ENCODE results near the gene FURIN. TPM values are rescaled to one million over a fixed set of nuclear protein-coding genes. Genes with fewer than 3 reads are reported as not detected.
"Not testable (repeated sequence)": the region's sequence is repeated elsewhere in the genome, so short reads cannot be mapped to it uniquely, and the experiment has no call there.

FURIN gene
- 39.8 and 81.7 TPM in 2 replicates for total RNA-seq

DNA sequence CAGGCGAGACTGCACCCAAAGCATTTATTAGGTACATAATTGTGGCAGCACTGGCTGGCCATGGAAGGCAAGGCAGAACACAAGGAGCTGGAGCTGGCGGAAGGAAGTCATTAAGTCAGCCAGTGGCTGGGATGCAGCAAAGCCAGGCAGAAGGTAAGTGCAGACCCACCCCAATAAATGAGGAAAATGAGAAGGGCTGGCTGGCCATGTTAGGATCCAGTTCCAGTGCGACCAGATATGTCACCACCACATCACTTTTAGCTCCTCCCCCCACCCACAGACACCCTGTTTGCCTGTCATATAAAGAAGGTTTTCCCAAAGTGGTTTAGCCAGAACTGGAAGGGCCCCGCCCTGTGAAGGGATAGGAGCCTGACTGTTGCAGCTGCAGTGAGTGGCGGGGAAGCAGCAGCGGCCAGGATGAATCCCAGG is at the start of gene FURIN:
Gene FURIN, plus strand, starts transcription at position 328 of the 429 bp plus-strand sequence. CDS start 7,153 bp downstream, outside the sequence.
- DNase-seq (ENCODE audit: low read depth in 2 of 2) = no peak

DNA sequence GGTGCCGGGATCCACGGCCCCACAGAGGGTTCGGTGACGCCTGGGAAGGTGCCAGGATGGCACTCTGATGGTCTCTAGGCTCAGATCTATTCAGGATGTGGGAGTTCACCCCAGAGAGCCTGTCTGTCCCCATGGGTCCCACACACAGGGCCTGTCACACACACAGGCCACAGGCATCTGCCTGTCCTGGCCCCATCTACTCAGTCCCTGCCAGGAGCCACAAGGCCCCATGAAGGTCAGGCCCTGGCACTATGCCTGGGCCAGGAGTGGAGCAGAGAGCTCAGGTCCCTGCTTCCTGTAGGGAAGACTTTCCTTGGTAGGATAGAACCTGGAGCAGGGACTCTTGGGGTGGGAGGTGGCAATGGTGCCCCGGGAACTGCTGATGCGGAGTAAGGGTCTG is 49.0 kb upstream of the FURIN start:
- no peak for DNase-seq (ENCODE audit: low read depth in 2 of 2)

DNA sequence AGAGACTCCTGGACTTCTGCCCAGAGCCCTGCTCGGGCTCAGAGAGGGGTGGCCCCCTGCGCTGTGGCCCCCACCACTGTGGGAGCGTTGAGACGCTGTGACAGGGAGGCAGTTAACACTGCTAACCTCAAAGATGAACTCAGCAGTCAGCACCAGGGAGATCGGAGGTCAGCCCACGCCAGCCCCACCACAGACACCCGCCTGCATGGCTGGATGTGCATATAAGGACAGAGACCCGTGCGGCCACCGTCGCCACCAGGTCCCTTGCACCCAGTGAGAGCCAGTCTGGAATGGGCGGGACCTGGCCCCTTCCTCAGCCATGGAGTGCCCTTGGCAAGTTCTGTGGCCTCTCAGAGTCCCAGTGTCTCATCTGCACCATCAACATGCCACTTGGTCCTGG is 48.5 kb upstream of the FURIN start:
- no peak for DNase-seq (ENCODE audit: low read depth in 2 of 2)

DNA sequence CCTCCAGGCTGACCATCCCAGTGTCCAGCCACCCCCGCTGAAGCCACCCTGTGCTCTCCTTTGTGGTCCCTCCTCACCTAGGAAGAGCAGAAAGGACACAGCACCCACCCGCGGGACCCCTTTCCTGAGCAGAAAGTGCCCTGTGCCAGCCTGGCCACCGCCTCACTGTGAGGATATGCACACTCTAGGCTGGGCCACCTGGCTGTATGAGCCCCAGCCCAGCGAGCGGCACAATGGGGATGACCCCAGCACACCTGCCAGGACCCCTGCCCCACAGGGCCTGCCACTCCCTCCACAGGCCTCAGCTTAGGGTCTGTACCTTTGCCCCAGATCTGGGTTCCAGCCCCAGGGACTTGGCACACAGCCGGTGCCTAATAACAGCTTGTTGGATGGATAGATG is 47.9 kb upstream of the FURIN start:
- DNase-seq (ENCODE audit: low read depth in 2 of 2) = no peak

DNA sequence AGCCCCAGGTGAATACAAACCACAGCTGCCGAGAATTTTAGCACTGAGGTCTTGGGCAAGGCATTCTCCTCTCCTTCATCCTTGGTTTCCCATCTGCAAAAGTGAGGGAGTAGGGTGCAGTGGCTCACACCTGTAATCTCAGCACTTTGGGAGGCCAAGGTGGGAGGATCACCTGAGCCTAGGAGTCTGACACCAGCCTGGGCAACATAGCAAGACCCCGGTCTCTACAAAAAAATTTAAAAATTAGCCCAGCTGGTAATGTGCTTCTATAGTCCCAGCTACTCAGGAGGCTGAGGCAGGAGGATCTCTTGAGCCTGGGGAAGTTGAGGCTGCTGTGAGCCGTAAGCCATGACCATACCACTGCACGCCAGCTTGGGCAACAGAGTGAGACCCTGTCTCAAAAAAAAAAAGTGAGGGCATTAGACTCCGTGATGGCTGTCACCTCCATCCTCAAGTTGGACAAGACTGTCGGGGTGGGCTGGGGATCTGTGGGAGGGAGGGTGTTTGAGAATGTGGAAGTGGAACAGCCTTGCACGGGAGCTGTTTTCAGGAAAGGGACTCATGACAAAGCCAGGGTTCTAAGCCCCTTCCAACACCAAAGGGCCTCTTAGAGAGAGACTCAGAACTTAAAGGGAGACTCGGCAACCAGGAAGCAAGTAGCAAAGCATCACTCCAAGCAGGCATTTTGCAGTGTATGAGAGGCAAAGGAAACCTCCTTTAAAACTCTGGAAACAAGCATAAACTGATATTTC is 46.0 kb upstream of the FURIN start:
- DNase-seq (ENCODE audit: low read depth in 2 of 2) = no peak

DNA sequence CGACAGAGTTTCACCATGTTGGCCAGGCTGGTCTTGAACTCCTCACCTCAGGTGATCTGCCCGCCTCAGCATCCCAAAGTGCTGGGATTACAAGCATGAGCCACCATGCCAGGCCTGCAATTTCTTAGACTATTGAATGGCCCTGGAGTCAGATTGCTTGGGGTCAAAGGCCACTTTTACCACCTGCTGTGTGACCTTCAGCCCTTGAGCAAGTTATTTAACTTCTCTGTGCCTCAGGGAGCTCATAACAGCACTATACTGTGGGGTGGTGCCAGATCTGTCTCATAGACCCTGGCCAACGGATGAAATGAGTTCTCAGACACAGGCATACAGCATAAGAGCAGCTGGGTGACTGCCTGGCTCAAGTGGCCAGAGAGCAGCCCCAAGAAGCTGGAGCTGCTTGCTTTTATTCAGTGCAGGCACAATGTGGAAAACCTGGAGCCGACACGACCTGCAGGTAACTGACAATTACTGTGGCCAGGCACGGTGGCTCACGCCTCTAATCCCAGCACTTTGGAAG is 44.9 kb upstream of the FURIN start:
- no peak for DNase-seq (ENCODE audit: low read depth in 2 of 2)

DNA sequence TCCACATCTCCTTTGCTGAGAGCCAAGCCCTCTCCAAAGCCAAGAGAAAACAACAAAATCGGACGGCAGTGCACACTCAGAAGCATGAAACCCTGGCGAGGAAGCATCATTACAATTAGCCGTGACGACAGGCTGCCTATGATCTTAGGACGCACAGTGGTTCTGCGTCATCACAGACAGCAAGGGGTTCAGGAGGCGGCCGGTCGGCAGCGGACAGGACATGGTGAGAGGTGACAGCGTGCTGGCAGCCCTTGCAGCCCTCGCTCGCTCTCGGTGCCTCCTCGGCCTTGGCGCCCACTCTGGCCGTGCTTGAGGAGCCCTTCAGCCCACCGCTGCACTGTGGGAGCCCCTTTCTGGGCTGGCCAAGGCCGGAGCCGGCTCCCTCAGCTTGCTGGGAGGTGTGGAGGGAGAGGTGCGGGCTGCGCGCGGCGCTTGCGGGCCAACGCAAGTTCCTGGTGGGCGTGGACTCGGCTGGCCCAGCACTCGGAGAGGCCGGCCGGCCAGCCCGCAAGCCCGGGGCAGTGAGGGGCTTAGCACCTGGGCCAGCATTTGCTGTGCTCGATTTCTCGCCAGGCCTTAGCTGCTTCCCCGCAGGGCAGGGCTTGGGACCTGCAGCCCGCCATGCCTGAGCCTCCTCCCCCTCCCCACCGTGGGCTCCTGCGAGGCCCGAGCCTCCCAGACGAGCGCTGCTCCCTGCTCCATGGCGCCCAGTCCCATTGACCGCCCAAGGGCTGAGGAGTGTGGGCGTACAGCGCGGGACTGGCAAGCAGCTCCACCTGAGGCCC is 43.1 kb upstream of the FURIN start:
- not testable (repeated sequence) for DNase-seq (ENCODE audit: low read depth in 2 of 2)

DNA sequence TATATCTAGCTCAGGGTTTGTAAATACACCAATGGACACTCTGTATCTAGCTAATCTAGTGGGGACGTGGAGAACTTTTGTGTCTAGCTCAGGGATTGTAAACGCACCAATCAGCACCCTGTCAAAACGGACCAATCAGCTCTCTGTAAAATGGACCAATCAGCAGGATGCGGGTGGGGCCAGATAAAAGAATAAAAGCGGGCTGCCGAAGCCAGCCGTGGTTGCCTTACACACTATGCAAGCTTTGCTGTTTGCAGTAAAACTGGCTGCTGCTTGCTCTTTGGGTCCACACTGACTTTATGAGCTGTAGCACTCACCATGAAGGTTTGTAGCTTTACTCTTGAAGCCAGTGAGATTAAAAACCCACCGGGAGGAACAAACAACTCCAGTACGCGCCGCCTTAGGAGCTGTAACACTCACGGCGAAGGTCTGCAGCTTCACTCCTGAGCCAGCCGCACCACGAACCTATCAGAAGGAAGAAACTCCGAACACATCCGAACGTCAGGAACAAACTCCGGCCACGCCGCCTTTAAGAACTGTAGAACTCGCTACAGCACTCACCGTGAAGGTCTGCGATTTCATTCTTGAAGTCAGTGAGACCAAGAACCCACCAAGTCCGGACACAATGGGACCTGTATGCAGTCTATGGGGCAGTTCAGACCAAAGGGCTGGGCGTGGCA is 42.0 kb upstream of the FURIN start:
- DNase-seq (ENCODE audit: low read depth in 2 of 2) = not testable (repeated sequence)

DNA sequence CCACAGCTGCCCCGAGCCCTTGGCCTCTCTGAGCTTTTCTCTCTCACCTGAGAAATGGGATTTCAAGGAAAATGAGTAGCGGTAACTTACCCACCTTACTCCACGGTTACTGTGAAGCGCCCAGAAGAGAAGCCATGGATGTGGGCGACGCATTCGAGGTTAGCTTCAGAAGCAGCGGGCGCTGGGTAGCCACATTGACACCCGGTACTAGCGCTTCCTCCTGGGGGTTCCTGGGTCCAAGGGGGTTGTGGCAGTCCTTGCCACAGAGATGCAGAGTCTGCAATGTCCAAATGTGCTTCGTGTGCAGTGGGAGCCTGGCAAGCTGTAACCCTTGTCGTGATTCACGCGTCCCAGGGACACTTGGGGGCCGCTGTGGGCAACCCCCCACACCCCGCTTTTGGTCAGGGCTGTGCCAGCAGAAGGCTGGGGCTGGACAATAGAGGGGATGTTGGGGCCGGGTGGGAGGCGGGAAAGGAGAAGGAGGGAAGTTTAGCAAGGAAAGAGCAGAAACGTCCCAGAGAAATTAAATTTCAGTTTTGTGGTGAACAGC is 41.4 kb upstream of the FURIN start:
- DNase-seq (ENCODE audit: low read depth in 2 of 2) = no peak

DNA sequence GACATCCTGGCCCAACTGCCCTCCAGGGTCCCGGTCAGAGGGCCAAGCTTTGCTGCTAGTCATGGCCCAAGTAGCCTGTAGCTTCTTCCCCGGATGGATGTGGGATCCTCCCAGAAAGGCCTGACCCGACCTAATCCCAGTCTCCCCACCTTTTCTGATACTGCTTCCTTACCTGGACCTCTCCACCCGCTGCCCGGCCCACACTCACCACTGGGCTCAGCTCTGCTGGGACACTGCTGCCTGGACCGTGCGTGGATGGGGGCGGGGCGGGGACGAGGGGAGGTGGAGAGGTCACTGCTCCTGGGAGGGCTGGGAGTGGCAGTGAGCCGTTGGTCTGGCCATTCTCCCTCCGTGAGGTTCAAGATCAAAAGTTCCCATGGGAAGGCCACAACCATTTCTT is 40.3 kb upstream of the FURIN start:
- DNase-seq (ENCODE audit: low read depth in 2 of 2) = no peak

DNA sequence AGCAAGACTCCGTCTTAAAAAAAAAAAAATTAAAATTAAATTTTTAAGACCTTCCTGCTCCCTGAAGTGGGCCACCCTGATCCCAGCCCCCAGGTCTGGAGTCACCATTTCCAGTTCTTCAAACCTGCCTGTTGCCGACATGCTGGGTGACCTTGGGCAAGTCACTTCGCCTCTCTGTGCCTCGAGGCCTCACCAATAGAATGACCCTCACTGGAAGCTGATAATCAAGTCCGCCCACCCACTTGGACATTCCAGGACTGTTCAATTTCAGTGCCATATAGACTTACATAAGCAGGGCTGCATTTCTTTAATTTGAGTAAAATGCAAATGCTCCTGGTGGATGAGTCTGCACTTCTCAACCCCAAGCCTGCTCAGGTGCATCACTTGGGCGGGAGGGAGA is 39.3 kb upstream of the FURIN start:
- no peak for DNase-seq (ENCODE audit: low read depth in 2 of 2)

DNA sequence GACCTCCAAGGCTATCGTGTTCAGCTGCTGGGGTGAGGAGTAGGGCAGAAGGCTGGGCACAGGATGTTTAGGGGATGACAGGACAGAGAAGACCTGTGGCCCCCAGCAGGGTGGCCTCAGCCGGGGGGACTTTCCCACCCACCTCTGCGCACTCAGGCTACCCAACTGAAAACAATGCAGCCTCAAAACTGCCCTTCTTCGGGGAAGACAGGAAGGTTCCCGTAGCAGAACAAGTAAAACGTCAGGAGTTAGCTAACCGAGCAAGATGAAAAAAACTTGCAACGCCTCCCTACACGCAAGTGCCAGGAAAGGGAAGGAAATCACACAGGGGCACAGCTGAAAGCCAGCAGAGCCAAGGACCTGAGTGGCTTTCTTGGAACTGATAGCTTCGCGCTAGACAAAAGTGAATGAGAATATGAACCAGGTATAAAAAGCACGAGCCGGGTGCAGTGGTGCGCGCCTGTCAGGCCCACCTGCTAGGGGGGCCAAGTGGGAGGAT is 38.4 kb upstream of the FURIN start:
- no peak for DNase-seq (ENCODE audit: low read depth in 2 of 2)

DNA sequence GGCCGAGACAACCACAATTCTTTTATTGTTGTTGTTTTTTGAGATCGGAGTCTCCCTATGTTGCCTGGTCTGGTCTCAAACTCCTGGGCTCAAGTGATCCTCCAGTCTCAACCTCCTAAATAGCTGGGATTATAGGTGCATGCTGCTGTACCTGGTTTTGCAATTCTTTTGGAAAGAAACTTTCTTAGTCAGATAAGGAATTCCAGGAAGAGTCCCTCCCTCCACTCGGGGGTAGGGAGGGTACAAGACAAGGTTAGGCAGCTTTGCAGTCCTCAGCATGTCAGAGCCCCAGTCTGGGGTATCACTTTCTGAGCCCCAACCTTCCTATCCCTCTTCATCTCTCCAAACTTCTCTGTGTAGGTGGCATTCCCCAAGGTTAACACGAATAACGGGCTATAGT is 33.8 kb upstream of the FURIN start:
- DNase-seq (ENCODE audit: low read depth in 2 of 2) = no peak

DNA sequence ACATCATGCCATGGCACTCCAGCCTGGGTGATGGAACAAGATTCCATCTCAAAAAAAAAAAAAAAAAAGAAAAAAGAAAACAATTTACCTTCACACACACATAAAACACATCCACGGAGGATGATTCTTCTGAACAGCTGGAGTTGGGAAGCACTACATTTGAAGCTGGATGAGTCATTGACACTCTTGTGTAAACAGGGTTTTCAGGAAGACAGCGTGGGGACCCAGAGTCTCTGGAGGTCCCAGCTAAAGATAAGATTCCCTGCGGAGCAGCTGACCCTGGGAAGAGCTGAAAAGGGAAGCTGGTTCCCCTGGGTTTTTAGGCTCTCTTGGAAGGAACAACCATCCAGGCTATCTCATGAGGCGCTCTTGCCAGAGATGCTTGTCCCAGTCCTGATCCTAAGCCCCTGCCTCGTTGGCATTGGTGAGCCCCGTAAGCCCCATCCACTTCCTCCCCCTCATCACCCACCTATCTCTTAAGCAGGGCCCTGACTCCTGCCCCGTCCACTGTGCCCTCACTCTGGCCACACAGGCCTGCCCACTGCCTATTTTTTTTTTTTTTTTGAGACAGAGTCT is 32.0 kb upstream of the FURIN start:
- peak; percentile 6 to 59 for DNase-seq (ENCODE audit: low read depth in 2 of 2)

DNA sequence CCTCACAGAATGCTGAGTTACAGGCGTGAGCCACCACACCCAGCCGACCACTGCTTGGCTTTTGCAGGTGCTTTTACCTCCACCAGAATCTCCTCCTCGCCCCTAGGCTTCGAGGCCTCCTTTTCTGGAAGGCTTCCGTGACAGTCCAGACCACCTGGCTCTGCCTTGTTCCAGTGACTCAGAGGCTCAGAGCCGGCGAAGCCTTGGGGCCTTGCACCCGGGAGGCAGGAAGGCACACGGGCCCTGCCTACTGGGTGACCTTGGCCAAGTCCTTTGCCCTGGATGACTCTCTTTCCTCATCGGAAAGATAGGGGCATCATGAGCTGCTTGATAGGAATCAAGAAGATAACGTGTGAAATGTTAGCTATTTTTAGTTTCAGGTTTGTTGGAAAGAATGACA is 31.3 kb upstream of the FURIN start:
- no peak for DNase-seq (ENCODE audit: low read depth in 2 of 2)

DNA sequence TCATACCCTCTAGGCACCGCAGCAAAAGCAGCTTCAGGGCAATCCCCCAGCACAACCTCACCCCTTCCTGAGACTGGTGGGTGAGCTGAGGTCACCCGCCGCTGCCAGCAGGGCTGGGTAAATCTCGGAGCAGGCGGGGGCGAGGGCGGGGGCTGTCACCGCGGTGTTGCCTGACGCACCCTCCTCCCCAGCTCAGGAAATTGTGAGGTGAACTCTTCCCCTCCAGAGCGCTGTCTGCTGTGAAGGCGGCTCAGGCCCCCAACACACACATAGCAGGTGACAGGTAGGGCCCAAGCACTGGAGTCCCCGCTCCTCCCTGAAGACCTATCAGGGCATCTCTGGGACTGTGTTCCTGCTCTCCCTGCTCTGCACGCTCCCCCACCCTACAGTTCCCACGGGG is 30.2 kb upstream of the FURIN start:
- DNase-seq (ENCODE audit: low read depth in 2 of 2) = no peak

DNA sequence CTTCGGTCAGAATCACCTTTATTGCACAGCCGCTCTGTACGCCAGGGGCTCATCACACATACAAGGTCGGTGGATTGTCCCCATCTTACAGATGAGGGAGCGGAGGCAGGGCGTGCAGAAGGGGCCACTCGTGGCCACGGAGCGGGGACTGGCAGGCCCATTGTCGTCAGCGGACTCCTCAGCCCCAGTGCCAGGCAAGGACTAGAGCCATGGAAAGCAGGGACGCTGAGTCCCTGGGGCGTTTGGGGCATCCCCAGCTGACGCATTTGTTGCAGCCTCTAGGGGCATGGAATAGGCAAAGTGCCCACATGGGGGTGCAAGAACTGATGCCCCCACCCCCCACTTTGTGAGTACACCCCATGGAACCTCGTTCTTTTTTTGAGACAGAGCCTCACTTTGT is 29.8 kb upstream of the FURIN start:
- DNase-seq (ENCODE audit: low read depth in 2 of 2) = no peak

DNA sequence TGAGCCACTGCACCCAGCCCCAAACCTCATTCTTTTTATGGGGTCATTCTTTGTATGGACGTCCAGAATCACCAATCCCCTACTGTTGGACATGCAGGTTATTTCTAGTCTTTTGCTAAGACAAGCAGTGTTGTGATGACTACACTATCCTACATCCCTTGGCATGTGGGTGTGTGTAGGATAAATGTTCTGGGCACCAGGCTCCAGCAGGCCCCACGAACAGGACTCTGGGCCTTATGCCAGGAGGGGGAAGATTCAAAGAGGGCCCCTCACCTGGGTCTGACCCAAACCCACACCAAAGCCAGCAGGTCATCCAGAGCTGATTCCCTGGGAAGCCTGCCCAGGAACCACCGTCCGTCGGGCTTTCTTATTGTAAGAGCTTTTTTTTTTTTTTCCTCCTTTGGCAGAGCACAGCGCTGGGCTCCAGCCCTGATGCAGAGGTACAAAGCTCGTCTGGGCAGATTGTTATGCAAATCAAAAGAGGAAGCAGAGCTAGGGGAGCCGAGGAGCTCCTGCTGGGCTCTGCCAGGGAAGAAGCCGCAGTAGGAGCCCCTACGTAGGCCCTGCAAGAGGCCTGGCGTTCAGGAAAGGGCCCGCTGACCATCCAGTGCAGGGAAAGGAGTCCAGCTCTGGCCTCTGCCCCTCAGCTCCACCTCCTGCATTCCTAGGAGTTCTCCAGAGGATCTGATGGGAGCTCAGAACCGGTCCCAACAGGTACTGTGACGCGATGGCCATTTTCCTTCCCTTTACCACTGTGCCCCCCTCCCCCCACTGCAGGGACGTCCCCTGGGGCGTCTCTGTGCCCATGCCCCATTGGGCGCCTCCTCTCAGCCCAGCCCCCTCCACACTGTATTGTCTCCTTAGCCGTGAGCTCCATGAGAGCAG is 29.0 kb upstream of the FURIN start:
- DNase-seq (ENCODE audit: low read depth in 2 of 2) = no peak

DNA sequence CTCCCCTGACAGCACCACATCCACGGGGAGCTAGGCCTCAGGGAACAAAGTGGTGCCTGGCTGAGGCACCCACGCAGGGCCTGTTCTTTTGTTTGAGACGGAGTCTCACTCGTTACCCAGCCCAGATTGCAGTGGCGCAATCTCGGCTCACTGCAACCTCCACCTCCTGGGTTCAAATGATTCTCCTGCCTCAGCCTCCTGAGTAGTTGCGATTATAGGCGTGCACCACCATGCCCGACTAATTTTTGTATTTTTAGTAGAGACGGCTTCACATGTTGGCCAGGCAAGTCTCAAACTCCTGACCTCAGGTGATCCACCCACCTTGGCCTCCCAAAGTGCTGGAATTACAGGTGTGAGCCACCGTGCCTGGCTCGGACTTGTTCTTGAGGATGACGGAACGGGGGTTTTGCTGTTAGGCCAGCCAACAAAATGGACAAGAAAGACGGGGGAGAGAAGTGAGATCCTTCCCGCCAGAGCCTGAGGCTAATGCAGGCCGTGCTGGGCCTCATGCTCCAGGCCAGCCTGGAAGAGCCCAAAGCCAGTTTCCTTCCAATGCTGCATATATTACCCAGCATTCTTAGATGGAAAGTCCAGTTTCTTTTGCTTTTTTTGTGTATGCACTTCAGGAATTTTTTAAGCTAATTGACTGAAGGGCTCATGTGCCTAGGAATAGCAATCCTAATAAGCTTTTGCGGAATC is 28.1 kb upstream of the FURIN start:
- no peak for DNase-seq (ENCODE audit: low read depth in 2 of 2)

DNA sequence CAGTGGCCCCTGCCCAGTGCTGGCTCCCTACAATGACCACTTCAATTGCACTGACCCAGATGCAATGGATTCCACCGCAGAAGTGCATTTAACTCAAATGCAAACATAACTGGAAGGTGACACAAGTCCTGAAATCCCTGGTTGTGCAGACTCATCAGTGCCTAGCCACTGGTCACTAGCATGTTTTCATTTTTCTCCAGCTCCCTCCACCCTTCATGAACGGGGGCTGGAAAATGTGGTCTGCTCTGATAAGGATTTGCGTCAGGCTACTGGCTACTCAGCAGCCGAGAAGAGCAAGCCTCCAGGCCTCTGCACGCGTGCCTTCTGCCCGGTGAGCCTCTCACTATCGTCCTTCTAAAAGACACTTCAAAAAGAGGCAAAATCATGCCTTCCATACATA is 27.4 kb upstream of the FURIN start:
- no peak for DNase-seq (ENCODE audit: low read depth in 2 of 2)

Data from dermis microvascular lymphatic vessel endothelial cell (primary cell).